Head of caudate nucleus (tissue), 42 donors: ENCODE data around the gene KCNMA1.
"Not testable (repeated sequence)": the region's sequence is repeated elsewhere in the genome, so short reads cannot be mapped to it uniquely, and the experiment has no call there.

Source experiments
- DNase-seq, 42 donors: peaks; one replicate each; pipeline versions ENCODE4 v3.0.0 to v3.0.0-alpha.2; 2020 to 2021; ENCODE audit warnings: mixed read lengths in 7 of 42
- intact Hi-C: fragments of 100-400 bp; cut with DNase I; formaldehyde crosslinking; loops from one replicate; pipeline ENCODE4 v1.15.0; 2022

The KCNMA1 gene

DNA sequence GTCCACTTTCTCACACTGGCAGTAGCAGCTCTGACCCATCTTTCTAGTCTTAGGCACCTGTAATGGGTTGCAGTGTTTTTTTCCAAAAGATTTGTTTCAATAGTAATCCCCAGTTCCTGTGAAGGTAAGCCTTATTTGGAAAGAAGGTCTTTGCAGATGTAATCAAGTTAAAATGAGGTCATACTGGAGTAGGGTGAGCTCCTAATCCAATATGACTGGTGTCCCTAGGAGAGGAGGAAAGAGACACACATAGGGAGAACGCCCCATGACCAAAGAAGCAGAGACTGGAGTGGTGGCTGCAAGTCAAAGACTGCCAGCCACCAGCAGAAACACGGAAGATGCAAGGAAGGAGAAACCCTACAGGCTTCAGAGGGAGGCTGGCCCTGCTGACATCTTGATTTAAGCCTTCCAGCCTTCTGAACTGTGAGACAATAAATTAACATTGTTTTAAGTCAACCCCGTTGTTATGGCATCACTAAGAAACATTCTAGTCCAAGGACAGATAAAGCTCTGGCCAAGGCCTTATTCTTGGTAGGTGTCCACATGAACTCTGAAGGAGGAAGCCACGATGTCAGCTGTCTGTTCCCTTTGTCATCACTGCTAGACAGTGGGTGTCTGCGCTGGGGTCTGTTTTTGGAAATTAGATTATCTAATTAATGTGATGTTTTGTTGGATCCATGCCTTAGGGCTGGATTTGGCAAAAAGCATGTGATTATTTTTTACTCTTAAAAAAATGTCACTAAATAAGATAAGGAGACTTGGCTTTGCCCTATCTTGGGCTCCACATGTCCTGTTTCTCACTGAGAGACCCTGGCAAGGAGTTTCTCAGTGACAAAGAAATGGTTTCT is 214.9 kb downstream of the KCNMA1 start:
- intact Hi-C loops, result no loop called here

GRCh38 chr10:77421591-77421990 is 216.0 kb downstream of the KCNMA1 start:
- DNase-seq, result peak in 1 of 42 donors; percentile 5
- intact Hi-C loops, result no loop called here

More for the DNA sequence above, 214.9 kb downstream of the KCNMA1 start:
- DNase-seq, result no peak

DNA sequence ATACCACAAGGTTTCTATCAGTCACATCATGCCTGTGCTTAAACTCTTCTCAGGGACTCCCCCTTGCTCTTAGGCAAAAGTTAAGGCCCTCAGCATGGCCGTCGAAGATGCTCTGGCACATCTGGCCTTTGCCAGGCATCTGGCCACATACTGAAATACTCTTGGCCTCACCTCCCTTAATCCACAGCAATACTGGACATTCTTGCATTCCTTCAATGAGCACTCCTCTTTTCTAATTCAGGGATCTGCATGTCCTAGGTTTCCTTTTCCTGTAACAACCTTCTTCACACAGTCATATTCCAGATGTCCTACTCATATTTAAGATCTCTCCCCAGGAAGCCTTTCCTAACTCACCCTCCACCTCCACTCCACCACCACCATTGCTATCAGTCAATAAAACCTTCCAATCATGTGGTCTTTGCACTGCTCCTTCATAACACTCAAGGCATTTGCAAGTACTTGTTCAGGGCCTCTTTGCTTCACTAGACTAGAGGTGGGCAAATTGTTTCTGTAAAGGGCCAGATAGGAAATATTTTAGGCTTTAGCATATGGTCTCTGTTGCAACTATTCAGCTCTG is 216.6 kb downstream of the KCNMA1 start:
- DNase-seq, result no peak
- intact Hi-C loops, result no loop called here

- intact Hi-C loops, result no loop called here
Measured at GRCh38 chr10:77419979-77420378, 217.6 kb downstream of the KCNMA1 start.

GRCh38 chr10:77419056-77419455 is 218.6 kb downstream of the KCNMA1 start:
- DNase-seq, result peak in 1 of 42 donors; percentile 19
- intact Hi-C loops, result no loop called here

More at GRCh38 chr10:77419979-77420378, 217.6 kb downstream of the KCNMA1 start:
- DNase-seq, result no peak

- no peak for DNase-seq
Measured at GRCh38 chr10:77417806-77418640, 219.6 kb downstream of the KCNMA1 start.

GRCh38 chr10:77417359-77417758 is 220.2 kb downstream of the KCNMA1 start:
- intact Hi-C loops, result no loop called here
- DNase-seq, result no peak

More at GRCh38 chr10:77417806-77418640, 219.6 kb downstream of the KCNMA1 start:
- intact Hi-C loops, result no loop called here

DNA sequence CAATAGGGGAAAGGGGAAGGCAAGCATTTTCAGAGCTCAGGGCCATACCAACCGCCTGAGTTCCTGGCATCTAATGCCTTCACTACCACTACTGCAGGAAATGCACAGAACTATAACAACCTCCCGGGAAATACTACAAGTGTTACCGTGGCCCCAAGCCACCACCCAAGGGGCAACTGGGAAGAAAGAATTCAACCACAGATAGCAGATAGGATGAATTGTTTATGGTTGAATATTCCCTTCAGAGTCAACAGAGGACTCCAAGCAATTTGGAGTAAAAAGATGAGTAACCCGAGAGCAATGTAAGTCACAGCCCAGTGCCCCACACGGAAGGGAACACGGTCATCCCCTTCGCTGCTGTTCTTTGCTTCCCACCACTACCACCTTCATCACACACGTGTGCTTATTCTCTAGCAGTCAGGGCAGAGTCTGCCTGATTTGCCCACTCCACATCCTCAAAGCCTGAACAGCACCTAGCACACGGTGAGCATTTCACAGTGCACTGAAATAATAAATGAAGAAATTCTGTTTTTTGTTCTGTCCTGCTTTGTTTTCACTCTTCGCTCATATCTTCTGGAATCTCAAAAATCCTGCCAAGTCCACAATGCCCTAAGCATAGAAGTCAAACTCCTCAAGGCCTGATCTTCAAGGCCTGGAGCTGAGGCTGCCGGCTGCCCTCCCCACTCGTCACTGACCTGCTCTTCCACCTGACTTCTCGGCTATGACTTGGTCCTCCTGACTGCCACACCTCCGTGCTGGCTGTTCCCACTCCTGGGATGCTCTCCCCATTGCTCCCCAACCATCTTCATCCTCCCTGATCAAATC is 221.1 kb downstream of the KCNMA1 start:
- DNase-seq, result no peak
- intact Hi-C loops, result no loop called here

GRCh38 chr10:77415313-77415960 is 222.2 kb downstream of the KCNMA1 start:
- intact Hi-C loops, result no loop called here

GRCh38 chr10:77413231-77413630 is 224.4 kb downstream of the KCNMA1 start:
- intact Hi-C loops, result no loop called here
- DNase-seq, result no peak

More at GRCh38 chr10:77415313-77415960, 222.2 kb downstream of the KCNMA1 start:
- no peak for DNase-seq

DNA sequence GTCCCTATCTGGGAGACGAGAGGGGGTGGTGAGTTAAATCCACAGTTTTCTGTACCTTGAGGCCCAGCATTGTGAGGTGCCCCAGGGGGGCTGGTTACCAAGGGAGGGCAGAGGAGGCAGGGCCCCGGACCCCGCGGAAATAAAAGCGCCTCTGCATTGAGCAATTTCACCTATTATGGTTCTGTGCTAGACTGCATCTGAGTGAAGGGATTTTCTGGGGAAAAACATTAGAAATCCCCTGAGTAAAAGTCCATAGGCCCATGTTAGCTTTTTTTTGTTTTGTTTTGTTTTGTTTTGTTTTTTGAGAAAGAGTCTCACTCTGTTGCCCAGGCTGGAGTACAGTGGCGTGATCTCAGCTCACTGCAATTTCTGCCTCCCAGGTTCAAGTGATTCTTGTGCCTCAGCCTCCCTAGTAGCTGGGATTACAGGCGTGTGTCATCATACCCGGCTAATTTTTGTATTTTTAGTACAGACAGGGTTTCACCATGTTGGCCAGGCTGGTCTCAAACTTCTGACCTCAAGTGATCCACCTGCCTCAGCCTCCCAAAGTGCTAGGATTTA is 225.0 kb downstream of the KCNMA1 start:
- intact Hi-C loops, DNase-seq: not testable (repeated sequence)

GRCh38 chr10:77411805-77412204 is 225.8 kb downstream of the KCNMA1 start:
- intact Hi-C loops, result no loop called here
- no peak for DNase-seq

DNA sequence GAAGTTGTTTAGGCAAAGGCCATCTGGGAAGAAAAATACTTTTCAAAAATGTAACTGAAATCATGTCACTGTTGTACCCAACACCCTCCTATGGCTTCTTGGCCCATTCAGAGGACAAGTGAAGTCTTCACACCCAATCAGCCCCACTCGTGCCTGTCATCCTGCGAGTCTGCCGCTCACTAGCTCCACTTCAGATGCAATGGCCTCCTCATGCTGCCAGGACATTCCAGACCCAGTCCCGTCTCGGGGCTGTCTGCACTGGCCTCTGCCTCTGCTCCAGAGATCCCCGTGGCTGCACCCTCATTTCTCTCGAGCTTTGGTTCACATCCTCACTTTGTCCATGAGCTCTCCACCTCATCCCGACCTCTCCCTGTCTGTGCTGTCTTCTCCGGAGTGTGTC is 227.1 kb downstream of the KCNMA1 start:
- intact Hi-C loops, result no loop called here
- DNase-seq, result no peak

DNA sequence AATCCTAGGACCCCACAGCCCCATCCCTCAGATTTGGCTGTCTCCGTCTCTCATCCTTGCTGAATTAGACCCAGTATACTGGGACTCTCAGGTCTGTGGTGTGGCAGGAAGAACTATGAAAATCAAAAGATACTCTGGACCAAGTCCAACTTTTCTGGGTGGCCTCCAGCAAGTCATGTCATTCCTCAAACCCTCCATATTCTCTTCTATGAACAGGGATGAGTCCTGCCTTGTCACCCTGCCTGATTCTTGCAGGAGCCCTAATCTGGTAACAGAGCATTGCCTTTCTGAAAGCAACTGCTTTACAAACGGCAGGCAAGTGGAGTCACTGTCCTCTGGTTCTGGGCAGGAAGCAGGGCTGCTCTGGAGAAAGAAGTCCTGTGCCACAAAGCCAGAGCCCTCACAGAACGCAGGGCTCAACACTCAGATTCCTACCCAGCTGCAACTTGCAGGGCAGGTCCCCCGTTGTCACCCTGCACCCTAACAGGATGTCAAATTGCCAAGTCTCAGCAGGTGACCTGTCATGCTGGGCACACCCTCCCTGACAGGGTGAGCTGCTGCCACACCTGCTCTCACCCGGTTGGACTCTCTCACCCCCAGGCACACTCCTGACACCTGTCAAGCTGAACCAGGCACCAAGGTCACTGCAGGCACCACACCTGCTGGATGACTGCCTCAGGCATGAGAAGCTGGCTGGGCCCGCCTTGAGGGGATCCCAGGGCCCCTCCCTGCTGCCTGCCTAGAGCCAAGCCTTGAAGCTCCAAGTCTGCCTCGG is 227.7 kb downstream of the KCNMA1 start:
- DNase-seq, result no peak
- intact Hi-C loops, result no loop called here

- no peak for DNase-seq
- intact Hi-C loops, result no loop called here
Measured at GRCh38 chr10:77408259-77408658, 229.3 kb downstream of the KCNMA1 start.

GRCh38 chr10:77406764-77407430 is 230.7 kb downstream of the KCNMA1 start:
- intact Hi-C loops, result no loop called here
- DNase-seq, result no peak

GRCh38 chr10:77405771-77406241 is 231.8 kb downstream of the KCNMA1 start:
- intact Hi-C loops, result no loop called here
- DNase-seq, result peak; percentile 30 to 90 (median 64)
